Transverse colon (tissue), 4 donors: ENCODE data around the gene CAMK2B.

ENCODE experiments used
- EP300 ChIP-seq: sonication (generic); formaldehyde crosslinking; IDR thresholded peaks from one replicate; pipeline ENCODE4 v1.6.1; 2017; ENCODE audit warnings: antibody characterized with exemption, low read depth
- POLR2A ChIP-seq: fragments of 450-650 bp; IDR thresholded peaks from one replicate; pipeline ENCODE4 v1.6.1; 2016; ENCODE audit warnings: antibody characterized with exemption, mild to moderate bottlenecking, moderate library complexity
- POLR2AphosphoS5 ChIP-seq, 3 donors: sonication (generic); formaldehyde crosslinking; IDR thresholded peaks; one replicate each; pipeline ENCODE4 v1.6.1; 2016; ENCODE audit warnings: antibody characterized with exemption in 3 of 3
- TF ChIP-seq, protein P1 (sequence below), 5 experiments: fragments of 200-600 bp in 3 of 5; fragments of 450-650 bp in 2 of 5; sonication (generic) in 3 of 5; IDR thresholded peaks; 1 replicate in 2 of 5; 2 replicates in 3 of 5; pipeline ENCODE4 v1.5.1; 2016 to 2017; ENCODE audit warnings: antibody characterized with exemption in 5 of 5, inconsistent platforms in 3 of 5, mild to moderate bottlenecking in 2 of 5, moderate library complexity in 1 of 5

DNA sequence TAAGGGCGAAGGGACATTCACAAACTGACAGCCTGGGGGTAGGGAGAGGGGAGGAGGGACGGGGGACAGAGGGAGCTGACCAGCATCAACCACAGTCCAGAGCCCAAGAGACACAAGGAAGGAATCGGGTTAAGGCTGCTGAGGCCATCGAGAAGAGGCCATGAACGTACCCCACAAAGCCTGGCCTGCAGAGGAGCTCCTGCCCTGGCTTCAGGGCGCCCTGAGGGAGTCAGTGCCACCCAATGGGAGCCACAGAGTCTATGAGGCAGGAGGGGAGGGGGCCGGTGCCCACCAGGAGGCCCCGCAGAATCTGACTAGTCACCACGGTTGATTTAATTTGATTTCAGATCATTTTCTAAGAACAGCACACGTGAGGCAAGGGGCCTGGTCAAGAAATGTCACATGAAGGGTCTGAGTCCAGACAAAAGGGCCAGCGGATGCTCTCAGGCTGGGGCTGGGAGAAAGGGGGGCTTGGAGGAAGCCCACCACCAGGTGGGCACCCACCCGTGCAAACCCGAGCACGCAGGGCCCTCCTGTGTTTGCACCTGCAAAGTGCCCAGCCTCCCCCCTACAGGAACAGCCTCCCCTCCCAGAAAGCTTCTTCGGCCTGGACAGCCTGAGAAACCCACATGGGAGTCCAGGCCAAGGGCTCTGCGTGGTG, 40.4 kb downstream of the CAMK2B start:
- TF ChIP-seq, protein P1, sequence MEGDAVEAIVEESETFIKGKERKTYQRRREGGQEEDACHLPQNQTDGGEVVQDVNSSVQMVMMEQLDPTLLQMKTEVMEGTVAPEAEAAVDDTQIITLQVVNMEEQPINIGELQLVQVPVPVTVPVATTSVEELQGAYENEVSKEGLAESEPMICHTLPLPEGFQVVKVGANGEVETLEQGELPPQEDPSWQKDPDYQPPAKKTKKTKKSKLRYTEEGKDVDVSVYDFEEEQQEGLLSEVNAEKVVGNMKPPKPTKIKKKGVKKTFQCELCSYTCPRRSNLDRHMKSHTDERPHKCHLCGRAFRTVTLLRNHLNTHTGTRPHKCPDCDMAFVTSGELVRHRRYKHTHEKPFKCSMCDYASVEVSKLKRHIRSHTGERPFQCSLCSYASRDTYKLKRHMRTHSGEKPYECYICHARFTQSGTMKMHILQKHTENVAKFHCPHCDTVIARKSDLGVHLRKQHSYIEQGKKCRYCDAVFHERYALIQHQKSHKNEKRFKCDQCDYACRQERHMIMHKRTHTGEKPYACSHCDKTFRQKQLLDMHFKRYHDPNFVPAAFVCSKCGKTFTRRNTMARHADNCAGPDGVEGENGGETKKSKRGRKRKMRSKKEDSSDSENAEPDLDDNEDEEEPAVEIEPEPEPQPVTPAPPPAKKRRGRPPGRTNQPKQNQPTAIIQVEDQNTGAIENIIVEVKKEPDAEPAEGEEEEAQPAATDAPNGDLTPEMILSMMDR (IDR thresholded peaks at IDR 0.05): no peak
- TF ChIP-seq POLR2AphosphoS5 (IDR thresholded peaks at IDR 0.05) (no peak), EP300 (no peak), POLR2A (no peak)
